Brain microvascular endothelial cell (primary cell): ENCODE data around the gene SNAI1.
"Not testable (repeated sequence)": the region's sequence is repeated elsewhere in the genome, so short reads cannot be mapped to it uniquely, and the experiment has no call there.

ENCODE experiments used
- DNase-seq: peaks from one replicate; pipeline ENCODE4 v3.0.0-alpha.2; 2020
- H3K27ac ChIP-seq: fragments of 250-450 bp; sonication (Bioruptor Pico); 2 replicates; pipeline ENCODE4 v1.5.1; 2020; ENCODE audit warnings: mild to moderate bottlenecking, moderate library complexity
- H3K27me3 ChIP-seq: fragments of 250-450 bp; sonication (Bioruptor Pico); replicated peaks from 2 replicates; pipeline ENCODE4 v1.5.1; 2020; ENCODE audit warnings: mild to moderate bottlenecking
- H3K36me3 ChIP-seq: fragments of 250-450 bp; sonication (Bioruptor Pico); replicated peaks from 2 replicates; pipeline ENCODE4 v1.5.1; 2020; ENCODE audit warnings: mild to moderate bottlenecking
- H3K4me3 ChIP-seq: 2 replicates; pipeline ENCODE4 v1.5.1; 2011; ENCODE audit warnings: low read depth, mild to moderate bottlenecking, control low read depth, low read length, moderate library complexity
- in situ Hi-C: cut with HindIII; loops from 2 replicates; pipeline ENCODE4 v1.10.0; 2017; ENCODE audit warnings: low sequenced_read_pairs, low pct_ligation_motif_present
- TF ChIP-seq, protein P1 (sequence below): IDR thresholded peaks from 2 replicates; pipeline ENCODE4 v1.5.1; 2011; ENCODE audit warnings: low read depth, mild to moderate bottlenecking, moderate library complexity, low read length, control low read depth, inconsistent platforms; ENCODE audit errors: missing control alignments

The SNAI1 gene

DNA sequence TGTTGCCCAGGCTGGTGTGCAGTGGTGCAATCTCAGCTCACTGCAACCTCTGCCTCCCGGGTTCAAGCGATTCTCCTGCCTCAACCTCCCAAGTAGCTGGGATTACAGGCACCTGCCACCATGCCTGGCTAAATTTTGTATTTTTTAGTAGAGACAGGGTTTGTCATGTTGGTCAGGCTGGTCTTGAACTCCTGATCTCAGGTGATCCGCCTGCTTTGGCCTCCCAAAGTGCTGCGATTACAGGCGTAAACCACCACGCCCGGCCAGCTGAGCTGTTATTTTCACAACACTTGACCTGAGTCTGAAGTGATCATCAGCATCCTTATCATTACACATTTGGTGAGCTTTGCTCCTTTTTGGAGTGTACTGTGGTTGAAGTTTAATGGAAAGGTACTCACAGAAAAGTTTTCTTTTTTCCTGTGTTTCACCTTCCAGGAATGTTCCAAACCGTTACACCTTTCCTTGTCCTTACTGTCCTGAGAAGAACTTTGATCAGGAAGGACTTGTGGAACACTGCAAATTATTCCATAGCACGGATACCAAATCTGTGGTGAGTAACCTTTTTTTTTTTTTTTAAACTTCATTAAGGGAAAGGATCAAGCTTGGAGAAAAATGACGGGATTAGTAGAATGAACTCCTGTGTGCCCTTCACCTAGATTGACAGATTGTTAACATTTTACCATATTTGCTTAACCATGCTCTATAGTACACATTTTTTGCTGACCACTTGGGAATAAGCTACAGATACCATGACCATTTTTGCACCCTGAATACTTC lies 36.9 kb upstream of the SNAI1 start:
- H3K36me3 ChIP-seq: peaks cover 52% of the 10 kb centered on the region
- DNase-seq: no peak

DNA sequence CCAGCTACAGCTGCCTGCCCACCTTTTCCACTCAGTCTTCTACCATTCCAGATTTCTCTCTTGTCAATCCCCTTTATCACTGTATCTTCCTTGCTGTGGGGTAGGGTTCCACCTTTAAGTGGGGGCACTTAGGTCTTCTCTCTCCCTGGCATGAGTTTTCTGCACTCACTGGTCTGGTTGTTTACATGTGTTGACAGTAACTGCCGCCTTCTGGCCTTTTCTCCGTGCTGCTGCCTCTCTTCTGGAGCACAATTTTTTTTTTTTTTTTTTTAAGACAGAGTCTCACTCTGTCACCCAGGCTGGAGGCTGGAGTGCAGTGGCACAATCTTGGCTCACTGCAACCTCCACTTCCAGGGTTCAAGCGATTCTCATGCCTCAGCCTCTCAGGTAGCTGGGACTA lies 34.6 kb upstream of the SNAI1 start:
- DNase-seq: no peak
- TF ChIP-seq, protein P1, sequence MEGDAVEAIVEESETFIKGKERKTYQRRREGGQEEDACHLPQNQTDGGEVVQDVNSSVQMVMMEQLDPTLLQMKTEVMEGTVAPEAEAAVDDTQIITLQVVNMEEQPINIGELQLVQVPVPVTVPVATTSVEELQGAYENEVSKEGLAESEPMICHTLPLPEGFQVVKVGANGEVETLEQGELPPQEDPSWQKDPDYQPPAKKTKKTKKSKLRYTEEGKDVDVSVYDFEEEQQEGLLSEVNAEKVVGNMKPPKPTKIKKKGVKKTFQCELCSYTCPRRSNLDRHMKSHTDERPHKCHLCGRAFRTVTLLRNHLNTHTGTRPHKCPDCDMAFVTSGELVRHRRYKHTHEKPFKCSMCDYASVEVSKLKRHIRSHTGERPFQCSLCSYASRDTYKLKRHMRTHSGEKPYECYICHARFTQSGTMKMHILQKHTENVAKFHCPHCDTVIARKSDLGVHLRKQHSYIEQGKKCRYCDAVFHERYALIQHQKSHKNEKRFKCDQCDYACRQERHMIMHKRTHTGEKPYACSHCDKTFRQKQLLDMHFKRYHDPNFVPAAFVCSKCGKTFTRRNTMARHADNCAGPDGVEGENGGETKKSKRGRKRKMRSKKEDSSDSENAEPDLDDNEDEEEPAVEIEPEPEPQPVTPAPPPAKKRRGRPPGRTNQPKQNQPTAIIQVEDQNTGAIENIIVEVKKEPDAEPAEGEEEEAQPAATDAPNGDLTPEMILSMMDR: no peak
- H3K36me3 ChIP-seq: peaks cover 59% of the 10 kb centered on the region
- peak overlapping the region; percentile 98 for H3K27ac ChIP-seq
- in situ Hi-C loops: no loop called here
- no peaks in the 10 kb centered on the region for H3K27me3 ChIP-seq
- H3K4me3 ChIP-seq: no peak overlapping the region

More for the DNA sequence above, 36.9 kb upstream of the SNAI1 start:
- Histone ChIP-seq H3K27me3 (no peaks in the 10 kb centered on the region), H3K27ac (no peak overlapping the region), H3K4me3 (no peak overlapping the region)
- in situ Hi-C loops: no loop called here
- TF ChIP-seq, protein P1: no peak

DNA sequence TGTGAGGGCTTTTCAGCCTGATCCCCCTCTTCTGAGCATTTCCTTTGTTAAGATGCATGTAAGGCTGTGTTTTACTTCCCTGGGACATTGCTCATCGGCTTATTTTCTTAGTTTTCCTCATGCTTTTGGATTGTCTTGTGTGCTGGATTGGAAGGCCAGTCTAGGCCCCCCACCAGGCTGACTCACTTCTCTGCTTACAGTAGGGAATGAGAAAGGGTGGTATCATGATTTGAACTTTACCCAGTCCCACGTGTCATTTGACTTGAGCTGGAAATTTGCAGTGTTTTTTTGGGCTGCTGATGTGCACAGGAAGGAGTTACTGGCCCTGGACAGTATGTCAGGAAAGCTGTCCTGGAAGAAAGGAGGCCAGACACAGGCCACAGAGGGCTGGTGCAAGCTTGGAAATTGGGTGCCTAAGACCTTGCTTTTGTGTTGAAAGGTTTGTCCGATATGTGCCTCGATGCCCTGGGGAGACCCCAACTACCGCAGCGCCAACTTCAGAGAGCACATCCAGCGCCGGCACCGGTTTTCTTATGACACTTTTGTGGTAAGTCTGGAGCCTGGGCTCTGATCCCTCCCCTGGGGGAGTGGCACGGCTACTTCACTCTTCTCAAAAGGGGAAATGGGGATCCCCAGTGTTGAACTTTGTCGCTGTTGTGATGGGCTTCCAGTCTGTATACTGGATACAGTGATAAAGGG lies 33.8 kb upstream of the SNAI1 start:
- in situ Hi-C loops: no loop called here
- no peak overlapping the region for H3K4me3 ChIP-seq
- H3K36me3 ChIP-seq: peaks cover 67% of the 10 kb centered on the region
- H3K27me3 ChIP-seq: no peaks in the 10 kb centered on the region
- H3K27ac ChIP-seq: peak overlapping the region; percentile 98
- TF ChIP-seq, protein P1: no peak
- DNase-seq: peak; percentile 97

DNA sequence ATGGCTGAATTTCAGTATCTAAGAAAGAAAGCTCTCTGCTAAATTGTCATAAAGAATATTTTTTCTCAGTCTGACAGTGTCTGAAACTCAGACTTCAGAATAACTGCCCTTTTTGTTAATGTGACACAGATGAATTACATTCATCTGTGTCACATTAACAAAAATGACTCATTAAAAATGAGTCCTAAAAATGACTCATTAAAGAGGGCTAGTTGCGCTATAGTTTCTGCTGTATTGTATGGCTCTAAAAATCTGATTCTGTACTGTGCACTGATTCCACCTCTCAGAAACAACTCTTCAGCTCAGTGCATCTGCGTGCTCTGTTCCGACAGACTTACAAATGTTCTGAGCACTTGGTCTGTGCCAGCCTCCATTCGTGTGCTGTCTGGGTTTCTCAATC lies 31.6 kb upstream of the SNAI1 start:
- DNase-seq: no peak
- peak overlapping the region; percentile 67 for H3K27ac ChIP-seq
- peaks cover 69% of the 10 kb centered on the region for H3K36me3 ChIP-seq
- no peak overlapping the region for H3K4me3 ChIP-seq
- H3K27me3 ChIP-seq: no peaks in the 10 kb centered on the region
- in situ Hi-C loops: no loop called here
- TF ChIP-seq, protein P1: no peak

DNA sequence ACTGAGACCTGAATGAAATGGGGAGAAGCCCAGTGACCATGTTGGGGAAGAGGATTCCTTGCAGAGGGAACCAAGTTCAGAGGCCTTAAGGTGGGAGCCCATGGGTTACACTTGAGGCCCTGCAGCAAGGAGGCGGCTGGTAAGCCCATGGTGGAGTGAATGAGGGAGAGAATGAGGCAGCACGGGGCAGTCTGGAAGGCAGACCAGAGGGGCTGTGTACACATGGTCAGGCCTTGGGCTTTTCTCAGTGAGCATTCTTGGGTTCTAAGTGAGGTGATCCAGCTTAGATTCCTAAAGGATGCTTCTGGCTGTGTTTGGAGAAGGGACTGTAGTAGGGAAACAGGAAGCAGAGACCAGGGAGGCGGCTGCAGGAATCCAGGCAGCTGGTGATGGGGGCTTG lies 27.6 kb upstream of the SNAI1 start:
- in situ Hi-C loops: no loop called here
- H3K36me3 ChIP-seq: peaks cover 54% of the 10 kb centered on the region

DNA sequence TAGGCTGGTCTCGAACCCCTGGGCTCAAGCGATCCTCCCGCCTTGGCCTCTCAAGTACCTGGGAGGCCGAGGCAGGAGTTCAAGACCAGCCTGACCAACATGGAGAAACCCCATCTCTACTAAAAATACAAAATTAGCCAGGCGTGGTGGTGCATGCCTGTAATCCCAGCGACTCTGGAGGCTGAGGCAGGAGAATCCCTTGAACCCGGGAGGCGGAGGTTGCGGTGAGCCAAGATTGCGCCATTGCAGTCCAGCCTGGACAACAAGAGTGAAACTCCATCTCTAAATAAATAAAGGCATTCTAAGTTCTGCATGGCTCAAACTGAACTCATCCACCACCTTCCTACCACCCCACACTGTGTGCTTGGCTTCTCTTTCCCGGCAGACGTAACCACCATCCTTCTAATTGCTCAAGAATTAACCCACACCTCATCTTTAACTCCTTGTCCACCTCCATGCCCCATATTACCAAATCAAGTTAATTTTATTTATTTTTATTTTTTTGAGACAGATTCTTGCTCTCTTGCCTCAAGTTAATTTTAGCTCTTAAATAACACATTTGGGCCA lies 26.9 kb upstream of the SNAI1 start:
- DNase-seq, in situ Hi-C loops, H3K27ac ChIP-seq, H3K27me3 ChIP-seq, H3K4me3 ChIP-seq: not testable (repeated sequence)
- H3K36me3 ChIP-seq: peaks cover 47% of the 10 kb centered on the region

More for the DNA sequence above, 27.6 kb upstream of the SNAI1 start:
- no peak for DNase-seq
- Histone ChIP-seq H3K27ac (no peak overlapping the region), H3K27me3 (no peaks in the 10 kb centered on the region), H3K4me3 (no peak overlapping the region)
- TF ChIP-seq, protein P1: no peak
